Ishikawa (cell line): ENCODE results near the gene NFU1.
A peak's percentile ranks its signal among the peaks of the same experiment; 100 is the strongest.

Experiments
- CEBPB ChIP-seq: IDR thresholded peaks from 2 replicates; pipeline ENCODE4 v1.6.1; 2012
- CREB1 ChIP-seq: IDR thresholded peaks from 2 replicates; pipeline ENCODE4 v1.6.1; 2012; ENCODE audit warnings: low read depth
- EGR1 ChIP-seq: IDR thresholded peaks from 2 replicates; pipeline ENCODE4 v1.6.1; 2012
- EP300 ChIP-seq: IDR thresholded peaks from 2 replicates; pipeline ENCODE4 v1.6.1; 2012; ENCODE audit warnings: borderline replicate concordance
- FOXM1 ChIP-seq: IDR thresholded peaks from 2 replicates; pipeline ENCODE4 v1.6.1; 2012; ENCODE audit warnings: low read depth, borderline replicate concordance
- MAX ChIP-seq: IDR thresholded peaks from 2 replicates; pipeline ENCODE4 v1.6.1; 2012
- NFIC ChIP-seq: IDR thresholded peaks from 2 replicates; pipeline ENCODE4 v1.6.1; 2012
- RAD21 ChIP-seq: IDR thresholded peaks from 2 replicates; pipeline ENCODE4 v1.6.1; 2012; ENCODE audit warnings: low read depth
- REST ChIP-seq: IDR thresholded peaks from 2 replicates; pipeline ENCODE4 v1.6.1; 2012; ENCODE audit warnings: low read depth, mild to moderate bottlenecking
- TAF1 ChIP-seq: IDR thresholded peaks from 2 replicates; pipeline ENCODE4 v1.6.1; 2012; ENCODE audit warnings: low read depth, mild to moderate bottlenecking
- TCF12 ChIP-seq: IDR thresholded peaks from 2 replicates; pipeline ENCODE4 v1.6.1; 2012; ENCODE audit warnings: low read depth
- TEAD4 ChIP-seq: IDR thresholded peaks from 2 replicates; pipeline ENCODE4 v1.6.1; 2012
- USF1 ChIP-seq: IDR thresholded peaks from 2 replicates; pipeline ENCODE4 v1.6.1; 2012
- YY1 ChIP-seq: IDR thresholded peaks from 2 replicates; pipeline ENCODE4 v1.6.1; 2012; ENCODE audit warnings: low read depth
- ZBTB7A ChIP-seq: IDR thresholded peaks from 2 replicates; pipeline ENCODE4 v1.6.1; 2012; ENCODE audit warnings: low read depth

The NFU1 gene

GRCh38 chr2:69380072-69380917, 56.9 kb downstream of the NFU1 start:
- TF ChIP-seq EP300 = no peak
- no peak for TF ChIP-seq CREB1
- TF ChIP-seq TCF12 = no peak
- TF ChIP-seq EGR1 = no peak
- no peak for TF ChIP-seq TEAD4
- no peak for TF ChIP-seq REST
- TF ChIP-seq MAX = no peak
- TF ChIP-seq YY1 = no peak
- TF ChIP-seq FOXM1 = no peak
- no peak for TF ChIP-seq USF1
- TF ChIP-seq NFIC = no peak
- TF ChIP-seq TAF1 = no peak

GRCh38 chr2:69376403-69376802, 60.8 kb downstream of the NFU1 start:
- TF ChIP-seq RAD21 (no peak), FOXM1 (no peak), TEAD4 (no peak), REST (no peak), YY1 (no peak), CEBPB (no peak), TCF12 (no peak), EGR1 (no peak), NFIC (no peak), ZBTB7A (no peak), CREB1 (no peak), USF1 (no peak), MAX (no peak)

- TF ChIP-seq CREB1 = no peak
- TF ChIP-seq RAD21 = peak; percentile 33; the same call in 1 of the 2 replicates
Observed at GRCh38 chr2:69375494-69376353, 61.5 kb downstream of the NFU1 start.

- TF ChIP-seq TCF12 (no peak), NFIC (no peak), RAD21 (no peak), MAX (no peak), EP300 (no peak), FOXM1 (no peak), TEAD4 (no peak), YY1 (no peak), CREB1 (no peak), USF1 (no peak), TAF1 (no peak), ZBTB7A (no peak), CEBPB (no peak), REST (no peak), EGR1 (no peak)
Observed at GRCh38 chr2:69372767-69373166, 64.5 kb downstream of the NFU1 start.
